Endothelial cell of umbilical vein (primary cell): ENCODE data around the gene NINJ2.

ENCODE experiments used
- GATA2 ChIP-seq: IDR thresholded peaks from 2 replicates; pipeline ENCODE4 v1.7.0; 2011; ENCODE audit warnings: low read depth, mild to moderate bottlenecking, moderate library complexity, mixed read lengths, low read length; ENCODE audit not compliant: insufficient read length, insufficient read depth
- POLR2AphosphoS5 ChIP-seq: IDR thresholded peaks from 2 replicates; pipeline ENCODE4 v1.6.1; 2012; ENCODE audit warnings: low read depth, mild to moderate bottlenecking, control low read depth, low read length, moderate library complexity; ENCODE audit not compliant: insufficient read depth

- TF ChIP-seq GATA2 = no peak
- no peak for TF ChIP-seq POLR2AphosphoS5
These were observed 120.2 kb downstream of the NINJ2 start for GRCh38 chr12:543114-543451.
